ENCODE data around the gene PAK5. TPM values are rescaled to one million over a fixed set of nuclear protein-coding genes. Genes with fewer than 3 reads are reported as not detected.

PAK5 gene
- polyA plus RNA-seq, 1 donor, result 0.13 TPM

GRCh38 chr20:9615766-9616454, 223.0 kb downstream of the PAK5 start:
- DNase-seq, result no peak

- no peak for DNase-seq
Observed at GRCh38 chr20:9615118-9615517, 223.8 kb downstream of the PAK5 start.

GRCh38 chr20:9613871-9614270, 225.0 kb downstream of the PAK5 start:
- no peak for DNase-seq

- no peak for DNase-seq
Observed at GRCh38 chr20:9611921-9612320, 227.0 kb downstream of the PAK5 start.

GRCh38 chr20:9610665-9611064, 228.2 kb downstream of the PAK5 start:
- DNase-seq, result no peak

GRCh38 chr20:9609887-9610502, 228.9 kb downstream of the PAK5 start:
- peak; percentile 49 for DNase-seq

- DNase-seq, result no peak
Observed at GRCh38 chr20:9608639-9609340, 230.1 kb downstream of the PAK5 start.

GRCh38 chr20:9602847-9603183, 236.1 kb downstream of the PAK5 start:
- no peak for DNase-seq

- DNase-seq, result no peak
Observed at GRCh38 chr20:9600562-9600961, 238.3 kb downstream of the PAK5 start.

- no peak for DNase-seq
Observed at GRCh38 chr20:9597547-9597946, 241.3 kb downstream of the PAK5 start.

- no peak for DNase-seq
Observed at GRCh38 chr20:9595763-9596162, 243.1 kb downstream of the PAK5 start.

GRCh38 chr20:9594284-9594875, 244.5 kb downstream of the PAK5 start:
- no peak for DNase-seq

GRCh38 chr20:9592419-9592818, 246.5 kb downstream of the PAK5 start:
- no peak for DNase-seq

GRCh38 chr20:9591080-9591479, 247.8 kb downstream of the PAK5 start:
- no peak for DNase-seq

GRCh38 chr20:9590189-9590588, 248.7 kb downstream of the PAK5 start:
- no peak for DNase-seq

GRCh38 chr20:9588706-9589105, 250.2 kb downstream of the PAK5 start:
- DNase-seq, result no peak

GRCh38 chr20:9583151-9583550, 255.7 kb downstream of the PAK5 start:
- DNase-seq, result no peak

GRCh38 chr20:9582137-9582536, 256.7 kb downstream of the PAK5 start:
- DNase-seq, result no peak

GRCh38 chr20:9581509-9581908, 257.4 kb downstream of the PAK5 start:
- DNase-seq, result no peak

GRCh38 chr20:9578594-9578993, 260.3 kb downstream of the PAK5 start:
- no peak for DNase-seq

GRCh38 chr20:9577397-9577796, 261.5 kb downstream of the PAK5 start:
- DNase-seq, result no peak

GRCh38 chr20:9576695-9577094, 262.2 kb downstream of the PAK5 start:
- DNase-seq, result no peak

GRCh38 chr20:9575836-9576235, 263.0 kb downstream of the PAK5 start:
- DNase-seq, result no peak

GRCh38 chr20:9574776-9575175, 264.1 kb downstream of the PAK5 start:
- DNase-seq, result no peak

Data from hindlimb muscle (tissue), 1 donor.